A549 (cell line): ENCODE data around the gene SOX4. TPM values are rescaled to one million over a fixed set of nuclear protein-coding genes. Genes with fewer than 3 reads are reported as not detected.

Source experiments
- ATAC-seq, 2 experiments: fragments of 200-7000 bp in 1 of 2; fragments of >200 bp in 1 of 2; cut with Nextera tagmentation in 1 of 2; cut with Tn5 transposase in 1 of 2; 3 replicates each; pipeline versions ENCODE4 v1.8.0 to v1.9.1; 2018 to 2020; ENCODE audit warnings: mild to moderate bottlenecking in 1 of 2, moderate library complexity in 1 of 2
- CTCF ChIA-PET: fragments of 300-600 bp; sonication (Branson Sonifier 250); formaldehyde crosslinking; extraction: SDS; loops from one replicate; lab custom pipeline; 2021; ENCODE audit warnings: antibody characterized with exemption, inconsistent platforms; lab: Yijun Ruan, JAX
- POLR2A ChIA-PET: fragments of 350-600 bp; formaldehyde crosslinking; extraction: SDS; loops from one replicate; lab custom pipeline; 2021; ENCODE audit warnings: antibody characterized with exemption, inconsistent platforms; lab: Yijun Ruan, JAX
- DNase-seq, 2 experiments: peaks; one replicate each; pipeline versions ENCODE4 v3.0.0 to v3.0.0-alpha.2; 2011 to 2016; ENCODE audit warnings: low read depth in 1 of 2, low spot score in 1 of 2
- FAIRE-seq: peaks from 2 replicates; lab custom pipeline; 2011; peaks lifted over from hg19 to GRCh38; lab: Jason Lieb, UNC
- H3K27ac ChIP-seq, 2 experiments: fragments of >200 bp; sonication (Bioruptor Twin); formaldehyde crosslinking; 3 replicates each; pipeline ENCODE4 v1.5.1; 2016 to 2017
- H3K4me1 ChIP-seq: fragments of >200 bp; sonication (Bioruptor Twin); formaldehyde crosslinking; 3 replicates; pipeline ENCODE4 v1.6.1; 2016
- H3K4me2 ChIP-seq: fragments of >200 bp; sonication (Bioruptor Twin); formaldehyde crosslinking; 3 replicates; pipeline ENCODE4 v1.6.1; 2016
- H3K4me3 ChIP-seq: fragments of >200 bp; sonication (Bioruptor Twin); formaldehyde crosslinking; 3 replicates; pipeline ENCODE4 v1.5.1; 2016
- H3K9me3 ChIP-seq: fragments of >200 bp; sonication (Bioruptor Twin); formaldehyde crosslinking; 3 replicates; pipeline ENCODE4 v1.6.1; 2016
- CBX2 ChIP-seq: fragments of 200-600 bp; sonication (generic); IDR thresholded peaks from 2 replicates; pipeline ENCODE4 v1.6.1; 2016; ENCODE audit warnings: low read depth, mild to moderate bottlenecking, borderline replicate concordance
- CBX8 ChIP-seq: fragments of 200-600 bp; sonication (generic); IDR thresholded peaks from 2 replicates; pipeline ENCODE4 v1.6.1; 2016
- CEBPB ChIP-seq, 2 experiments: fragments of >200 bp in 1 of 2; sonication (Bioruptor Twin) in 1 of 2; formaldehyde crosslinking in 1 of 2; IDR thresholded peaks; 2 replicates each; pipeline ENCODE4 v1.6.1; 2012 to 2016
- CHD2 ChIP-seq: fragments of 150-350 bp; IDR thresholded peaks from 2 replicates; pipeline ENCODE4 v1.6.1; 2014; ENCODE audit warnings: low read length; ENCODE audit not compliant: partially characterized antibody
- CHD4 ChIP-seq: fragments of 200-600 bp; sonication (generic); IDR thresholded peaks from 2 replicates; pipeline ENCODE4 v1.6.1; 2016; ENCODE audit warnings: antibody characterized with exemption, mild to moderate bottlenecking, borderline replicate concordance
- E2F6 ChIP-seq: IDR thresholded peaks from 2 replicates; pipeline ENCODE4 v1.6.1; 2012; ENCODE audit warnings: low read depth, borderline replicate concordance
- ESRRA ChIP-seq: fragments of 150-350 bp; IDR thresholded peaks from 2 replicates; pipeline ENCODE4 v1.6.1; 2014; ENCODE audit warnings: mild to moderate bottlenecking, low read length, borderline replicate concordance
- GATA3 ChIP-seq: IDR thresholded peaks from 2 replicates; pipeline ENCODE4 v1.6.1; 2012; ENCODE audit warnings: borderline replicate concordance
- HES2 ChIP-seq: fragments of >200 bp; sonication (Bioruptor Twin); formaldehyde crosslinking; IDR thresholded peaks from 2 replicates; pipeline ENCODE4 v1.6.1; 2016
- HOXB13 ChIP-seq: fragments of 250-450 bp; sonication (Bioruptor Pico); IDR thresholded peaks from 2 replicates; pipeline ENCODE4 v1.5.0; 2020; ENCODE audit warnings: low read depth, mild to moderate bottlenecking, moderate library complexity
- KDM5A ChIP-seq: fragments of 200-600 bp; sonication (generic); IDR thresholded peaks from 2 replicates; pipeline ENCODE4 v1.6.1; 2016; ENCODE audit warnings: antibody characterized with exemption, mild to moderate bottlenecking
- MAFK ChIP-seq: fragments of 450-650 bp; IDR thresholded peaks from 2 replicates; pipeline ENCODE4 v1.6.1; 2014; ENCODE audit not compliant: partially characterized antibody
- NFE2L2 ChIP-seq: fragments of 150-350 bp; conservative IDR thresholded peaks from 2 replicates; pipeline ENCODE4 v1.6.1; 2014; ENCODE audit warnings: low read length
- NPAS2 ChIP-seq: fragments of 250-450 bp; sonication (Bioruptor Pico); IDR thresholded peaks from 2 replicates; pipeline ENCODE4 v1.8.0; 2022; ENCODE audit warnings: mild to moderate bottlenecking, moderate library complexity, borderline replicate concordance
- PBX3 ChIP-seq: IDR thresholded peaks from 2 replicates; pipeline ENCODE4 v1.6.1; 2012
- PHF8 ChIP-seq: fragments of 200-600 bp; sonication (generic); IDR thresholded peaks from 2 replicates; pipeline ENCODE4 v1.6.1; 2016; ENCODE audit warnings: low read depth, mild to moderate bottlenecking, antibody characterized with exemption, moderate library complexity, borderline replicate concordance
- POLR2A ChIP-seq: IDR thresholded peaks from 2 replicates; pipeline ENCODE4 v1.6.1; 2012; ENCODE audit warnings: mild to moderate bottlenecking, low read length
- RARB ChIP-seq: fragments of 250-450 bp; sonication (Bioruptor Pico); IDR thresholded peaks from 2 replicates; pipeline ENCODE4 v1.8.0; 2021; ENCODE audit warnings: mild to moderate bottlenecking, moderate library complexity
- REST ChIP-seq: fragments of 200-600 bp; sonication (generic); IDR thresholded peaks from 2 replicates; pipeline ENCODE4 v1.6.1; 2016; ENCODE audit warnings: antibody characterized with exemption, mild to moderate bottlenecking, moderate library complexity
- SMC3 ChIP-seq: fragments of >200 bp; sonication (Bioruptor Twin); formaldehyde crosslinking; IDR thresholded peaks from 3 replicates; pipeline ENCODE4 v1.6.1; 2018; ENCODE audit warnings: inconsistent platforms
- ZC3H11A ChIP-seq: fragments of 450-650 bp; IDR thresholded peaks from 2 replicates; pipeline ENCODE4 v1.6.1; 2014; ENCODE audit warnings: antibody characterized with exemption, mild to moderate bottlenecking
- ZFP36 ChIP-seq: fragments of 450-650 bp; IDR thresholded peaks from 2 replicates; pipeline ENCODE4 v1.6.1; 2014; ENCODE audit warnings: borderline replicate concordance; ENCODE audit not compliant: partially characterized antibody
- ZNF302 ChIP-seq: fragments of 250-450 bp; sonication (Bioruptor Pico); IDR thresholded peaks from 2 replicates; pipeline ENCODE4 v1.9.0; 2021; ENCODE audit warnings: inconsistent platforms, mild to moderate bottlenecking, moderate library complexity
- WGBS: methylation state at CpG from one replicate; pipeline ENCODE4 v1.1.6; 2017; ENCODE audit errors: missing lambda C conversion rate; 5-methylcytosine and 5-hydroxymethylcytosine counted together
- polyA plus RNA-seq, 4 experiments: library from polyadenylated mRNA; depleted of rRNA in 3 of 4; stranded (reverse); fragments of >200 nt; fragmentation: RNase III in 1 of 4; extraction: RNeasy Plus Mini Kit Qiagen cat#74134 plus additional on column Dnase treatment in 1 of 4; gene quantifications; 2 replicates in 3 of 4; 3 replicates in 1 of 4; pipeline ENCODE4 v1.2.3, GENCODE V29; 2011 to 2017
- TF ChIP-seq, protein P1 (sequence below): fragments of 150-350 bp; IDR thresholded peaks from 2 replicates; pipeline ENCODE4 v1.6.1; 2014; ENCODE audit warnings: low read depth, mild to moderate bottlenecking, low read length
- TF ChIP-seq, protein P2 (sequence below): fragments of 250-450 bp; sonication (Bioruptor Pico); IDR thresholded peaks from 2 replicates; pipeline ENCODE4 v1.5.0; 2021; ENCODE audit warnings: mild to moderate bottlenecking, moderate library complexity, borderline replicate concordance

SOX4 gene
- polyA plus RNA-seq, 2 of the 4 experiments (the other 2 are of a cell fraction) = 26.0 to 30.8 TPM

DNA sequence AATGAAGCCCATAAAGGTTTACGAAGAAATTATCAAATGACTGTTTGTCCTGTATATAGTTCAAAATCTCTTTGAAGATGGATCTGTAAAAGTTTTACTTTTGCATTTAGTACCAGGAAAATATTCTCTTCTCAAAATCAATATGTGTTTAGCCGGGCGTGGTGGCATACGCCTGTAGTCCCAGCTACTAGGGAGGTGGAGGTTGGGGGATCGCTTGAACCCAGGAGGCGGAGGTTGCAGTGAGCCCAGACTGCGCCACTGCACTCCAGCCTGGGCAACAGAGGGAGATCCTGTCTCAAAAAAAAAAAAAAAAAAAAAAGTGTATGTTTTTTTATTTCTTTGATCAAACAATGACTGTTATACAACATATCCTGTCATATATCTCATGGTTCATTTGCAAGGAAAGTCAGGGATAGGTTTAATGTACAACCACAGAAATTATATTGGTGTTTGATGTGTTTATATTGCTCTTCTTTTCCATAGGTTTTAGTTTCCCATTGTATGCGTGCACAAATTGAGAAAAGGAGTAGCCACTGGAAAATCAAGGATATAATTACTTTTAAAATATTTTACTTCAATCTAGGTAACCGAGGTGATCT lies 40.1 kb downstream of the SOX4 start:
- no peak for TF ChIP-seq NFE2L2
- TF ChIP-seq PHF8 = no peak
- no peak for TF ChIP-seq ZNF302
- no peak for TF ChIP-seq KDM5A
- no peak for TF ChIP-seq REST
- TF ChIP-seq RARB (CRISPR knock-in tag) = no peak
- TF ChIP-seq GATA3 = no peak
- TF ChIP-seq E2F6 = no peak
- no peak for TF ChIP-seq ZFP36
- TF ChIP-seq MAFK = no peak
- no peak for TF ChIP-seq NPAS2
- no peak for TF ChIP-seq PBX3
- TF ChIP-seq, protein P1, sequence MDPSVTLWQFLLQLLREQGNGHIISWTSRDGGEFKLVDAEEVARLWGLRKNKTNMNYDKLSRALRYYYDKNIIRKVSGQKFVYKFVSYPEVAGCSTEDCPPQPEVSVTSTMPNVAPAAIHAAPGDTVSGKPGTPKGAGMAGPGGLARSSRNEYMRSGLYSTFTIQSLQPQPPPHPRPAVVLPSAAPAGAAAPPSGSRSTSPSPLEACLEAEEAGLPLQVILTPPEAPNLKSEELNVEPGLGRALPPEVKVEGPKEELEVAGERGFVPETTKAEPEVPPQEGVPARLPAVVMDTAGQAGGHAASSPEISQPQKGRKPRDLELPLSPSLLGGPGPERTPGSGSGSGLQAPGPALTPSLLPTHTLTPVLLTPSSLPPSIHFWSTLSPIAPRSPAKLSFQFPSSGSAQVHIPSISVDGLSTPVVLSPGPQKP = no peak
- no peak for TF ChIP-seq CHD4
- TF ChIP-seq CEBPB (IDR thresholded peaks at IDR 0.05) = no peak
- TF ChIP-seq CHD2 = no peak
- TF ChIP-seq POLR2A = no peak
- TF ChIP-seq ESRRA = no peak
- H3K27ac ChIP-seq = peak overlapping the region; percentile 83 to 86
- peaks cover 20% of the 10 kb centered on the region for H3K4me1 ChIP-seq
- peak overlapping the region; percentile 61; the same call in 1 of the 3 replicates for H3K4me2 ChIP-seq
- 72% methylated on average over 9 of the region's 9 CpGs for WGBS
- DNase-seq = no peak
- ChIA-PET POLR2A (no interaction called here), CTCF (no interaction called here)
- no peak for FAIRE-seq
- ATAC-seq = no peak
- no peaks in the 10 kb centered on the region for H3K9me3 ChIP-seq
- no peak overlapping the region for H3K4me3 ChIP-seq

GRCh38 chr6:21634582-21634981 lies 41.0 kb downstream of the SOX4 start:
- CTCF ChIA-PET = no interaction called here
- TF ChIP-seq SMC3 (peak; percentile 29; the same call in 1 of the 3 replicates), HOXB13 (CRISPR knock-in tag) (no peak), ZC3H11A (no peak), ZNF302 (no peak), CBX8 (no peak), ESRRA (peak; percentile 73; the same call in 1 of the 2 replicates), REST (no peak), CBX2 (no peak), HES2 (peak; percentile 40; the same call in 1 of the 2 replicates)
- TF ChIP-seq, protein P2, sequence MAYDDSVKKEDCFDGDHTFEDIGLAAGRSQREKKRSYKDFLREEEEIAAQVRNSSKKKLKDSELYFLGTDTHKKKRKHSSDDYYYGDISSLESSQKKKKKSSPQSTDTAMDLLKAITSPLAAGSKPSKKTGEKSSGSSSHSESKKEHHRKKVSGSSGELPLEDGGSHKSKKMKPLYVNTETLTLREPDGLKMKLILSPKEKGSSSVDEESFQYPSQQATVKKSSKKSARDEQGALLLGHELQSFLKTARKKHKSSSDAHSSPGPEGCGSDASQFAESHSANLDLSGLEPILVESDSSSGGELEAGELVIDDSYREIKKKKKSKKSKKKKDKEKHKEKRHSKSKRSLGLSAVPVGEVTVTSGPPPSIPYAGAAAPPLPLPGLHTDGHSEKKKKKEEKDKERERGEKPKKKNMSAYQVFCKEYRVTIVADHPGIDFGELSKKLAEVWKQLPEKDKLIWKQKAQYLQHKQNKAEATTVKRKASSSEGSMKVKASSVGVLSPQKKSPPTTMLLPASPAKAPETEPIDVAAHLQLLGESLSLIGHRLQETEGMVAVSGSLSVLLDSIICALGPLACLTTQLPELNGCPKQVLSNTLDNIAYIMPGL (CRISPR knock-in tag) = no peak

More at GRCh38 chr6:21634582-21634981, 41.0 kb downstream of the SOX4 start:
- under 1% methylated on average over 4 of the region's 4 CpGs for WGBS
- Histone ChIP-seq H3K4me1 (peaks cover 20% of the 10 kb centered on the region), H3K4me2 (peak overlapping the region; percentile 61), H3K4me3 (no peak overlapping the region), H3K27ac (peak overlapping the region; percentile 83 to 86), H3K9me3 (no peaks in the 10 kb centered on the region)
- ATAC-seq = peak; percentile 99
- POLR2A ChIA-PET = no interaction called here
- peak; percentile 34 to 88 for DNase-seq
- FAIRE-seq = no peak
